Astrocyte (in vitro differentiated cells and primary cell): ENCODE measurements around the gene HSBP1. TPM values are rescaled to one million over a fixed set of nuclear protein-coding genes. Genes with fewer than 3 reads are reported as not detected.

Experiments used
- DNase-seq: peaks from one replicate; pipeline ENCODE4 v3.0.0-alpha.2; 2010; ENCODE audit warnings: low read depth
- FAIRE-seq: peaks from 2 replicates; lab custom pipeline; 2011; peaks lifted over from hg19 to GRCh38; lab: Jason Lieb, UNC
- H2AFZ ChIP-seq: 2 replicates; pipeline ENCODE4 v1.6.0; 2012; ENCODE audit warnings: low read depth, low read length, inconsistent platforms
- H3K27ac ChIP-seq: 2 replicates; pipeline ENCODE4 v1.5.1; 2011; ENCODE audit warnings: low read depth, low read length, inconsistent platforms
- H3K27me3 ChIP-seq: 2 replicates; pipeline ENCODE4 v1.6.0; 2011; ENCODE audit warnings: low read length, inconsistent platforms; ENCODE audit not compliant: insufficient read depth
- H3K36me3 ChIP-seq: 2 replicates; pipeline ENCODE4 v1.5.1; 2011; ENCODE audit warnings: low read length, inconsistent platforms; ENCODE audit not compliant: insufficient read depth
- H3K4me1 ChIP-seq: 2 replicates; pipeline ENCODE4 v1.5.1; 2011; ENCODE audit warnings: low read length, inconsistent platforms; ENCODE audit not compliant: insufficient read depth
- H3K4me2 ChIP-seq: 2 replicates; pipeline ENCODE4 v1.6.0; 2012; ENCODE audit warnings: low read length, inconsistent platforms
- H3K4me3 ChIP-seq: 2 replicates; pipeline ENCODE4 v1.5.1; 2011; ENCODE audit warnings: low read depth, mild to moderate bottlenecking, low read length, inconsistent platforms; ENCODE audit not compliant: insufficient read depth
- H3K79me2 ChIP-seq: 2 replicates; pipeline ENCODE4 v1.6.0; 2012; ENCODE audit warnings: mild to moderate bottlenecking, low read length, inconsistent platforms; ENCODE audit not compliant: insufficient read depth
- H3K9ac ChIP-seq: 2 replicates; pipeline ENCODE4 v1.6.0; 2012; ENCODE audit warnings: mild to moderate bottlenecking, low read length, inconsistent platforms
- H3K9me3 ChIP-seq: 2 replicates; pipeline ENCODE4 v1.5.1; 2012; ENCODE audit warnings: low read depth, mild to moderate bottlenecking, low read length, inconsistent platforms; ENCODE audit not compliant: insufficient read depth
- H4K20me1 ChIP-seq: 2 replicates; pipeline ENCODE4 v1.6.0; 2012; ENCODE audit warnings: low read length, inconsistent platforms; ENCODE audit not compliant: insufficient read depth
- H3K27ac Mint-ChIP-seq: one replicate; pipeline ENCODE4 v1.8.0; 2021; ENCODE audit warnings: mild to moderate bottlenecking, mixed read lengths; ENCODE audit not compliant: unreplicated experiment
- H3K27me3 Mint-ChIP-seq: one replicate; pipeline ENCODE4 v1.8.0; 2021; ENCODE audit warnings: low read depth, mixed read lengths; ENCODE audit not compliant: unreplicated experiment
- H3K36me3 Mint-ChIP-seq: one replicate; pipeline ENCODE4 v1.8.0; 2021; ENCODE audit warnings: low read depth, mixed read lengths; ENCODE audit not compliant: unreplicated experiment
- H3K4me1 Mint-ChIP-seq: one replicate; pipeline ENCODE4 v1.8.0; 2021; ENCODE audit warnings: low read depth, mixed read lengths; ENCODE audit not compliant: unreplicated experiment
- H3K4me3 Mint-ChIP-seq: one replicate; pipeline ENCODE4 v1.8.0; 2021; ENCODE audit warnings: mild to moderate bottlenecking, moderate library complexity, mixed read lengths; ENCODE audit not compliant: unreplicated experiment
- H3K9me3 Mint-ChIP-seq: one replicate; pipeline ENCODE4 v1.8.0; 2021; ENCODE audit warnings: mild to moderate bottlenecking, mixed read lengths; ENCODE audit not compliant: unreplicated experiment
- EZH2 ChIP-seq: IDR thresholded peaks from 2 replicates; pipeline ENCODE4 v1.6.1; 2012; ENCODE audit warnings: mild to moderate bottlenecking, low read length, inconsistent platforms; ENCODE audit not compliant: insufficient read depth
- total RNA-seq: library from RNA; stranded (reverse); gene quantifications from 2 replicates; pipeline ENCODE4 v1.2.1, GENCODE V29; 2021
- TF ChIP-seq, protein P1 (sequence below): IDR thresholded peaks from 2 replicates; pipeline ENCODE4 v1.5.1; 2011; ENCODE audit warnings: low read depth, mild to moderate bottlenecking, inconsistent platforms, low read length, moderate library complexity; ENCODE audit not compliant: insufficient read depth

The HSBP1 gene
- total RNA-seq, 1 donor from 2014 or later: 179 TPM

DNA sequence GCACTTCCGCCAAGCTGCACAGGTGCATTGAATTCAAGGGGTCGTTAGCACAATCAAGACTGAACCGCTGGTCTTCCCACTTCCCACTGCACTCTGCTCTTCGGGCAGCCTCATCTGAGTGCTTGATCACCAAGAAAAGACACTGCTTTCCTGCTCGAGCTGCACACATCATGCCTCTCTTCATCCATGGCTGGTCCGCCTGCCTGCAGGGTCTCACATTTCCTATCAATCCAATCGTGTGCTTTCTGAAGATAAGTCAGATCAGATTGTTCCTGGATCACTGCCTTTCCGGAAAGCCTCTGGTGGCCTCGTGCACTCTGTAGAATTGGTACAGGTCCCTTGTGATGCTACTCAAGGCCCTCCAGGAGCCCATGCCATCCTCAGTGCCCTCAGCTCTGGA, 30.8 kb upstream of the HSBP1 start:
- FAIRE-seq (no peak), DNase-seq (no peak)
- TF ChIP-seq, protein P1, sequence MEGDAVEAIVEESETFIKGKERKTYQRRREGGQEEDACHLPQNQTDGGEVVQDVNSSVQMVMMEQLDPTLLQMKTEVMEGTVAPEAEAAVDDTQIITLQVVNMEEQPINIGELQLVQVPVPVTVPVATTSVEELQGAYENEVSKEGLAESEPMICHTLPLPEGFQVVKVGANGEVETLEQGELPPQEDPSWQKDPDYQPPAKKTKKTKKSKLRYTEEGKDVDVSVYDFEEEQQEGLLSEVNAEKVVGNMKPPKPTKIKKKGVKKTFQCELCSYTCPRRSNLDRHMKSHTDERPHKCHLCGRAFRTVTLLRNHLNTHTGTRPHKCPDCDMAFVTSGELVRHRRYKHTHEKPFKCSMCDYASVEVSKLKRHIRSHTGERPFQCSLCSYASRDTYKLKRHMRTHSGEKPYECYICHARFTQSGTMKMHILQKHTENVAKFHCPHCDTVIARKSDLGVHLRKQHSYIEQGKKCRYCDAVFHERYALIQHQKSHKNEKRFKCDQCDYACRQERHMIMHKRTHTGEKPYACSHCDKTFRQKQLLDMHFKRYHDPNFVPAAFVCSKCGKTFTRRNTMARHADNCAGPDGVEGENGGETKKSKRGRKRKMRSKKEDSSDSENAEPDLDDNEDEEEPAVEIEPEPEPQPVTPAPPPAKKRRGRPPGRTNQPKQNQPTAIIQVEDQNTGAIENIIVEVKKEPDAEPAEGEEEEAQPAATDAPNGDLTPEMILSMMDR: no peak
- no peak for TF ChIP-seq EZH2
- Histone ChIP-seq H4K20me1 (peaks cover 5% of the 10 kb centered on the region), H3K79me2 (no peaks in the 10 kb centered on the region), H3K9ac (no peak overlapping the region), H3K4me1 (peaks cover 8% of the 10 kb centered on the region), H3K9me3 (no peaks in the 10 kb centered on the region), H3K4me3 (no peak overlapping the region), H3K36me3 (no peaks in the 10 kb centered on the region), H3K4me2 (no peak overlapping the region), H3K27me3 (no peaks in the 10 kb centered on the region), H2AFZ (no peak overlapping the region), H3K27ac (no peak overlapping the region)
- Mint-ChIP-seq H3K27ac (no peak overlapping the region), H3K9me3 (peaks cover under 1% of the 10 kb centered on the region), H3K4me3 (no peak overlapping the region), H3K27me3 (peaks cover 6% of the 10 kb centered on the region), H3K4me1 (peaks cover 2% of the 10 kb centered on the region), H3K36me3 (no peaks in the 10 kb centered on the region)

DNA sequence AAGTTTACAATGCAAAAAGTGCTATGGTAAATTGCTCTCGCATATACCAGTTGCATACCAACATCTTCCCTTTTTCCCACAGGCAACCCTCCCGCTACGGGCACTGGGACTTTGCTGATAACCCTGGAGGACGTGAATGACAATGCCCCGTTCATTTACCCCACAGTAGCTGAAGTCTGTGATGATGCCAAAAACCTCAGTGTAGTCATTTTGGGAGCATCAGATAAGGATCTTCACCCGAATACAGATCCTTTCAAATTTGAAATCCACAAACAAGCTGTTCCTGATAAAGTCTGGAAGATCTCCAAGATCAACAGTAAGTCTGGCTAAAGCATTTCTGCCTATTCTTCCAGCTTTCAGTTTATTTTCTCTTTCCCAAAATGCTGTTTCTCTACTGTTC, 27.9 kb upstream of the HSBP1 start:
- Mint-ChIP-seq H3K9me3 (no peaks in the 10 kb centered on the region), H3K4me3 (no peak overlapping the region), H3K27ac (no peak overlapping the region), H3K36me3 (no peaks in the 10 kb centered on the region), H3K27me3 (peaks cover 3% of the 10 kb centered on the region), H3K4me1 (peaks cover 2% of the 10 kb centered on the region)
- peak overlapping the region; percentile 45 for H3K4me2 ChIP-seq
- H3K27me3 ChIP-seq: no peaks in the 10 kb centered on the region
- H3K9ac ChIP-seq: no peak overlapping the region
- no peak for FAIRE-seq
- no peaks in the 10 kb centered on the region for H3K9me3 ChIP-seq
- no peak overlapping the region for H3K4me3 ChIP-seq
- H3K4me1 ChIP-seq: peaks cover 8% of the 10 kb centered on the region
- TF ChIP-seq, protein P1: no peak
- no peak for TF ChIP-seq EZH2
- H4K20me1 ChIP-seq: peaks cover 5% of the 10 kb centered on the region
- H3K27ac ChIP-seq: no peak overlapping the region
- H3K36me3 ChIP-seq: no peaks in the 10 kb centered on the region
- no peaks in the 10 kb centered on the region for H3K79me2 ChIP-seq
- DNase-seq: peak; percentile 75
- no peak overlapping the region for H2AFZ ChIP-seq

DNA sequence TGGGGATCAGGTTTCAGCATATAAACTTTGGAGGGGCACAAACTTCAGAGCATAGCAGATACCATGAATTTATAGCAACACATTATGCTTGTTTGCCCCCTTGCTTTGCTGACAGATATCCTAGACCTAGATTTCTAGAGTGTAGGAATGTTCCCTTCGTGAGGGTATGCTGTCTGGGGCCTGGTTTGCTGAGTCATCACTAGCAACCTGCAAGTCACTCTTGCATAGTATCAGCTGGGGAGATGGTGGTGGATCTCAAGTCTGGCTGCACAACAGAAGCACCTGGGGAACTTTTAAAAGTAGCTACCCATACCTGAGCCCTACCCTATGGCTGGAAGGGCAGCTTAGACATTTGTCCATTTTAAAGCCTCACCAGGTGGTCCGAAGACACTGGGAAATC, 22.3 kb upstream of the HSBP1 start:
- no peak overlapping the region for H3K27ac ChIP-seq
- H3K79me2 ChIP-seq: no peaks in the 10 kb centered on the region
- no peaks in the 10 kb centered on the region for H4K20me1 ChIP-seq
- no peak overlapping the region for H3K4me3 ChIP-seq
- H3K4me2 ChIP-seq: no peak overlapping the region
- no peaks in the 10 kb centered on the region for H3K36me3 ChIP-seq
- TF ChIP-seq, protein P1: no peak
- no peak for TF ChIP-seq EZH2
- H3K36me3 Mint-ChIP-seq: no peaks in the 10 kb centered on the region
- H3K4me3 Mint-ChIP-seq: no peak overlapping the region
- H3K9ac ChIP-seq: no peak overlapping the region
- no peaks in the 10 kb centered on the region for H3K9me3 ChIP-seq
- H3K4me1 Mint-ChIP-seq: peaks cover 2% of the 10 kb centered on the region
- DNase-seq: no peak
- FAIRE-seq: no peak
- no peaks in the 10 kb centered on the region for H3K27me3 ChIP-seq
- no peaks in the 10 kb centered on the region for H3K9me3 Mint-ChIP-seq
- H3K27me3 Mint-ChIP-seq: no peaks in the 10 kb centered on the region
- no peak overlapping the region for H2AFZ ChIP-seq
- H3K4me1 ChIP-seq: no peaks in the 10 kb centered on the region
- no peak overlapping the region for H3K27ac Mint-ChIP-seq
